ENCODE data around the gene UBFD1. TPM values are rescaled to one million over a fixed set of nuclear protein-coding genes. Genes with fewer than 3 reads are reported as not detected.

UBFD1 gene
- 100 to 1,000 TPM in 2 of 9 donors, 10 to 100 TPM in 7; 42.0 to 116 (median 57.7) TPM for total RNA-seq
- 10 to 100 TPM; 17.9 to 40.2 TPM for polyA plus RNA-seq
- long read RNA-seq, donor 1, full-length matches to known transcripts, result 15 of 33 reads
- long read RNA-seq, donor 1, partial matches to known transcripts, result 2 of 33 reads
- long read RNA-seq, donor 1, other reads (novel, unspliced or antisense), result 16 of 33 reads
- long read RNA-seq, donor 2, partial matches to known transcripts, result 1 of 54 reads
- long read RNA-seq, donor 2, other reads (novel, unspliced or antisense), result 53 of 54 reads
- long read RNA-seq, donor 3, full-length matches to known transcripts, result 27 of 52 reads
- long read RNA-seq, donor 3, partial matches to known transcripts, result 3 of 52 reads
- long read RNA-seq, donor 3, other reads (novel, unspliced or antisense), result 22 of 52 reads

GRCh38 chr16:23556881-23557778 lies at the start of gene UBFD1, which contains the start of gene EARS2:
TSS of gene UBFD1 (plus strand) at chr16:23557727. CDS start at chr16:23557743, 16 bp downstream.
TSS of gene EARS2 (minus strand) at chr16:23557350. CDS start at chr16:23557343, 7 bp downstream.
- Histone ChIP-seq H3K4me3 (peak within 1 kb of the TSS; percentile 72 to 99 (median 96)), H3K27me3 (no peaks in the 10 kb centered on the region), H3K9me3 (no peaks in the 10 kb centered on the region), H3K27ac (peak within 1 kb of the TSS; percentile 76 to 95 (median 90)), H3K36me3 (peaks cover 0 to 45% (median 39%) of the 10 kb centered on the region in 9 donors), H3K4me1 (peaks cover 9 to 38% (median 25%) of the 10 kb centered on the region in 12 donors)
- intact Hi-C loops (cut with DNase I), result loop anchor here (1.0 to 5.0 kb wide), 8 partner anchors 39 to 105 kb away; partner anchors contain the start of genes NDUFAB1 (in 9 of the 10), GGA2 (in 2 of the 10), COG7 (in 1 of the 10) and DCTN5 (in 1 of the 10)
- TF ChIP-seq CTCF (IDR thresholded peaks at IDR 0.05) (peak; percentile 91 to 100 (median 96)), POLR2A (IDR thresholded peaks at IDR 0.05) (peak in 1 of 2 donors; percentile 62)
- 1 to 3% (median 2%) methylated on average over 47 to 65 of the region's 65 CpGs for WGBS, 4 donors
- DNase-seq, result peak; percentile 98 to 99 (median 99)
- ATAC-seq, result peak; percentile 96 to 98 (median 98)

- H3K4me1 ChIP-seq, result peaks cover 4 to 55% (median 27%) of the 10 kb centered on the region in 12 donors
- H3K36me3 ChIP-seq, result no peaks in the 10 kb centered on the region
- peak overlapping the region; percentile 65 to 98 (median 78) for H3K4me3 ChIP-seq
- intact Hi-C loops (cut with DNase I), result loop anchor here in 2 of 10 donors (2.0 to 5.0 kb wide), 2 partner anchors 48 to 88 kb away; partner anchors contain the start of genes EARS2 (in 1 of the 2), NDUFAB1 (in 1 of the 2) and UBFD1 (in 1 of the 2)
- DNase-seq (peak in 1 of 5 donors; percentile 33), ATAC-seq (peak in 1 of 4 donors; percentile 3)
- H3K9me3 ChIP-seq, result no peaks in the 10 kb centered on the region
- 15 to 21% (median 18%) methylated on average over 28 of the region's 28 CpGs for WGBS, 4 donors
- TF ChIP-seq CTCF (IDR thresholded peaks at IDR 0.05) (no peak), POLR2A (IDR thresholded peaks at IDR 0.05) (no peak)
- H3K27me3 ChIP-seq, result no peaks in the 10 kb centered on the region
- H3K27ac ChIP-seq, result peak overlapping the region in 9 of 12 donors; percentile 3 to 92 (median 86)
Measured at GRCh38 chr16:23508589-23509440, 48.7 kb upstream of the UBFD1 start.

GRCh38 chr16:23509441-23509754 lies 48.1 kb upstream of the UBFD1 start:
- peaks cover 0 to 2% (median 0%) of the 10 kb centered on the region in 9 donors for H3K36me3 ChIP-seq
- intact Hi-C loops (cut with DNase I), result loop anchor here in 2 of 10 donors (2.0 to 5.0 kb wide), 2 partner anchors 47 to 88 kb away; partner anchors contain the start of genes EARS2 (in 1 of the 2), NDUFAB1 (in 1 of the 2) and UBFD1 (in 1 of the 2)
- DNase-seq, result no peak
- H3K4me3 ChIP-seq, result peak overlapping the region; percentile 65 to 98 (median 78)
- no peaks in the 10 kb centered on the region for H3K9me3 ChIP-seq
- no peak for ATAC-seq
- 0 to 6% (median 2%) methylated on average over 5 of the region's 5 CpGs for WGBS, 4 donors
- TF ChIP-seq CTCF (IDR thresholded peaks at IDR 0.05) (no peak), POLR2A (IDR thresholded peaks at IDR 0.05) (no peak)
- H3K4me1 ChIP-seq, result peaks cover 4 to 49% (median 22%) of the 10 kb centered on the region in 12 donors
- H3K27me3 ChIP-seq, result no peaks in the 10 kb centered on the region
- H3K27ac ChIP-seq, result peak overlapping the region in 10 of 12 donors; percentile 3 to 92 (median 86)
